Limb (tissue), 2 donors: Measurements from ENCODE around the gene SYDE2.
"Not testable (repeated sequence)": the region's sequence is repeated elsewhere in the genome, so short reads cannot be mapped to it uniquely, and the experiment has no call there.

Experiments
- DNase-seq, 2 donors: peaks; one replicate each; pipeline ENCODE4 v3.0.0-alpha.2; 2016; ENCODE audit errors: extremely low spot score in 2 of 2

SYDE2 gene

GRCh38 chr1:85219853-85220610, 19.2 kb upstream of the SYDE2 start:
- no peak for DNase-seq

DNA sequence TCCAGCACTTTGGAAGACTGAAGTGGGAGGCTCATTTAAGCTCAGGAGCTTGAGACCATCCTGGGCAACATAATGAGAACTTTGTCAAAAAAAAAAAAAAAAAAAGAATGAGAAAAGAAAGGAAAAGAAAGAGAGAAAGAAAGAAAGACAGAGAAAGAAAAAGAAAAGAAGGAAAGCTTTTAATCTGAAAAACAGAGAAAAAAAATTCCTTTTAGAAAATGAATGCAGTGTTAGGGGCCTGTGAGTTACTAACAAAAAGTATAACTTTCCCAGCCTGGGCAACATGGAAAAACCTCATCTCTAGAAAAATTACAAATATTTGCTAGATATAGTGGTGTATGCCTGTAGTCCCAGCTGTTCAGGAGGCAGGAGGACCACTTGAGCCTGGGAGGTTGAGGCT, 15.9 kb upstream of the SYDE2 start:
- DNase-seq: no peak

DNA sequence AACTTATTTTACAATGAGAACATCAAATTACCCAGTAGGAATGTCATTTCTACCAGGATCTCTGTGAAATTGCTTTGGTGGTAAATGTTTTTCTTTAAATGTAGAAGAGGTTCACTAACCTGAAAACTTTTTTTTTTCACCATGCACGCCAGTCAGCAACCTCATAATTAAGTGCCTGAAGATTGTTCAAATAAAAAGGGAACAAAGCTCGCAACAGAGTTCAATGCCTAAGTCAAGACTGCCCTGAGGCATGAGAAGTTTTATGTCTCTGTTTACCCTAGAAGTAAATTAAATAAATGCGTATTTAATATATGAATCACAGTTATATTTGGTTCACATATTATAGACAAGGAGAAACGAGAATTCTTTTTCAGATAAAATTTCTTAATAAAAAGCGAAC, 13.8 kb upstream of the SYDE2 start:
- DNase-seq: no peak

GRCh38 chr1:85208488-85208887, 7.7 kb upstream of the SYDE2 start:
- no peak for DNase-seq

DNA sequence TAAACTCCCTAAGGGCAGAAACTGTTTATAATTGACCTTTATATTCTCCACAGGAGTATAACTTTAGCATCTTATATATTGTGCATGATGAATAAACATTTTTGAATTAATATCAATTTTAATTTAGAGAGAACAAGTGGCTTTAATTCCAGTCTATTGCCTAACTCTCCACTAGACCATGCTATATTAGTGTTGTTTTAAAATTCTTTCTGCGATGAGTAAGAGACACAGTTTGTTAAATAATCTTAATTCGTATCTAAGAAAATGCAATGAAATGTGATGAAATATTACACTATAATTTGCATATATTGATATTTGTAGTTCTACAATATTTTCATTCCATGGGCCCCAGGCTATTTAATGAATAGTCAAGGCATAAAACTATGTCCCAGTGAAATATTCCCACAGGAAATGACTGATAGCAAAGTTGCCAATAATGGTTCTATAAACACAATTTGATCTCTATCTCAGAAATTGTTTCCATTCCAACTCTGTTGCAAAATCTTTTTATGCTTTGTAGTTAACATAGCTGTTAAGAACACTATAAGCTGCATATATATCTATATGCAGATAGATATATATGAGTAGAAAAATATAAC, 2.9 kb upstream of the SYDE2 start:
- no peak for DNase-seq

GRCh38 chr1:85202864-85203255, 2.0 kb upstream of the SYDE2 start:
- no peak for DNase-seq

DNA sequence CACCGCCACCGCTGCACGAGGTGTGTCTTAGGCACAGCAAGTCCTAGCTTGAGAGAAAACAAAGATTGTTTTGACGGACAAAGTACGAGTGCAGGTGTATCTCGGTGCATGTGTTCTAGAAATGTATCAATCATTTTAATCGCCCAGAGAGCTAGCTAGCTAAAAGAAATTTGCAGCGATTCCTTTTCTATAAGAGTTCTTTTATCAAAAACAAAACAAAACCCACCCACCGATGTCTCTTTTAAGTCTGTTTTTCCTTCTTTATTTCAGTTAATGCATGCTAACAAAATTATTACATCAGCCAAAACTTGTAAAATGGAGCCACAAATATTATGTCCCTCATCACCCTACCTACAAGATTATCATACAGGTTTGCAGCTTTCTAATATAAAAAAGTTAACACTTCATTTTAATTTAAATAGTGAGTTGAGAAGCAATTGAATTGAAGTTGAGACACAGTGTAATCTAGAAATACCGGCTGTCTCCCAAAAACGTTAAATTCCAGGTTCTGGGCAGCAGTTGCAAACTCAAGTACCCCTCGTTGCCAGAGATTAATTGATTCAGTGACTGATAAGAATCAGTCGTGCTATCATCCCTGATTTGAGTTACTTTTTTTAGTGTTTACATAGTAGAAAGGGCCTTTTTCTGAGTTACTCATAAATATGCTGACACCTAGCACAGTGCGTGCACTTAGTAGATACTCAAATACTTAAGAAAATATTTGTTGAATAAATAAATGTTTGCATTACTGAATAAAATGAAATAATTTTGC, 1.5 kb upstream of the SYDE2 start:
- no peak for DNase-seq

DNA sequence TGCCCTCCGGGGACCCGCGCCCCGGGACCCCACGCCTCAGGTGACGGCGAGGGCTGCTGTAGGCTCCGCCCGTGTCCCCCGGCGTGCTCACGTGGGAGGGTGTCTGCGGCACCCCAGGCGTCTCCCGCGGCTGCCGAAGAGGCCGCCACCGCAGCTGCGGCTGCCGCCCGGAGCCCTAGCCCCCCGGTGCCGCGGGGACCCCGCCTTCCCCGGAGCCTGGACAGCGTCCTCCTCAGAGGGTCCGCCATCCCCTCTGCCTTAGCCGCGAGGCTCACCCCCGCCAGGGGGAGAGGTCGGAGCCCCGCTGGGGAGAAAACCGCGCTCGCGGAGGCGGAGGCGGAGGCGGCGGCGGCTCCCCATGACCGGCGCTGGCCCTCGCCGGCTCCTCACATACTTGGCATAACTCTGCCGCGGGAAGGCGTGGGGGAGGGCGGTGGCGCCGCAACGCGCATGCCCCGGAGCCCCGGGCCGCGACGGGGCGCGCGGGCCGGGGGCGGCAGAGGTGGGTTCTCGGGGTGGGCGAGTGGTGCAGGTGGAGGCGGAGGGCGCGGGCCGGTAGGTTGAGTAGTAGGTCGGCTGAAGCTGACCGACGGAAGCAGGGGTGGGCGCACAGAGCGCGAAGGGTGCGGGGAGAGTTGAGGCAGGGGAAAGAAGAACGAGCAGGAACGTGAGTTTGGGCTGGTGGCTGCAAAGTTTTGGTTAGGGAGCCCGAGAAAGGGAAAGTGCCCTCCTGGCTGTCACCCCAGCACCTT, 700 bp upstream of the SYDE2 start:
- peak; percentile 53 to 86 for DNase-seq

DNA sequence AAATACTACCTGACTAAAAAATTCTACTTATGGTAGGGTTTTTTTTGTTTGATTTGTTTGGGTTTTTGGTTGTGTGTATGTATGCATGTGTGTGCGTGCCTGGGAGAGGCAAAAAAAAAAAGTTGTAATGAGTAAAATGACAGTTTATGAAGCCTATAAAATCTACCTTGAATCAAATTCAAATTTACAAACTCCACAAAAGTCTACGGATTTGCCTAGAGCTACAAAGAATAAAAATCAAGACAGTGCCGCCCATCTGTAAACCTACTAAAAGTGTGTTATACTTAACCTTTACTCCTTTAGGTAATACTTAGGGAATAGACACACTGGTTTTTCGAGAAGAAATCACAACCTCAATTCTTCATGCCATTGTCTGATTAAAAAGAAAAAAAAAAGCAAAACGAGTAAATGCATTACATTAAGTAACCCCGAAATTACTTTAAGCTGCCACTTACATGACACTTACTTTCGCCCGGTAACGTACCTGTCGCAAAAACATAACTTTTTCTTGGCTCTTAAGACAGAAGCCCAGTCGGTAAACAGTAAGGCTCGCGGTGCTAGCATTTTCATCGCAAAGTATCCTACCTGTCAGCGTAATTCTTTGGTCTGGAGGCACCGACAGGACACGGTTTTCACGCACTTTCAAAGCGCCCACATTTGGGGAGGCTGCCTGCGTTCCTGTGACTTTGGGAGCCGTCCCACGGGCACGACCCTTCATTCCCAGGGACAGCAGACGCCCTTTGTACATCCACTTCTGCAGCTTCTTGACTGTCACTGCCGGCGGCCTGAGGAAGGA, 951 bp downstream of the SYDE2 start:
- no peak for DNase-seq

GRCh38 chr1:85198864-85199263, 2.0 kb downstream of the SYDE2 start:
- DNase-seq: no peak

DNA sequence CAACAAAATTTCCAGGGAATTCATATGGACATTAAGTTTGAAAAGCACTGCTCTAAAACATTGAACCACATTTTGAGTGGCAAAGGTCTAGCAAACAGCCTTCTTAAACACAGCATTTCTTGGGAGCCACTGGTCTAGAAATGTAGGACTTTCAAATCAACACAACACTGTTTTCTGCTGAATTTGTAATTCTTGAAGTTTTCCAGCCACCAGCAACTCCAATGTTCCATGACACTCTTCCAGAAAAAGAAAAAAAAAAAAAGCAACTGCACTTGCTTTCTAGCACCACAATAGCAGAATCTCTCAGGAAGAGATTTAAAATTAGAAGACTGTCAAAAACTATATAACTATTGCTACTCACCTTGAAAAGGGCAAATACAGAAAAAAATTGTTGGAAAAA, 4.5 kb downstream of the SYDE2 start:
- no peak for DNase-seq

DNA sequence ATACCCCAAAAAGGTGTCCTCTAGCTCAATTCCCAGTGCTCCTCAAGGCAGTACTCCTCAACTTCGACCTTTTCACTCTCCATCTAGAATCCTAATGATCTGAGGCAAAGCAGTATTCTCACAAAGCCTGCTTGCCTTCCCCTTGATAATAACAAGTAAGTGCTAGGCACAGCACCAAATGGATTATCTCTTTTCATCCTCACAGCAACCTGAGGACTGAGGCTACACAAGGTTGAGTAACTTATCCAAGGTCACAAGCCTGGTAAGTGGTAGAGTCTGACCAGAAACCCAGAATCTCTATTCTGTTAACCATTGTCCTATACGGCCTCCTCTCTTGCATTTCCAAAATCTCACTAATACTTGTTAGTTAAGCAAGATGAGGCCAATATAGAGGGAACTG, 5.1 kb downstream of the SYDE2 start:
- no peak for DNase-seq

- DNase-seq: not testable (repeated sequence)
These were observed 8.7 kb downstream of the SYDE2 start for GRCh38 chr1:85192129-85192528.

DNA sequence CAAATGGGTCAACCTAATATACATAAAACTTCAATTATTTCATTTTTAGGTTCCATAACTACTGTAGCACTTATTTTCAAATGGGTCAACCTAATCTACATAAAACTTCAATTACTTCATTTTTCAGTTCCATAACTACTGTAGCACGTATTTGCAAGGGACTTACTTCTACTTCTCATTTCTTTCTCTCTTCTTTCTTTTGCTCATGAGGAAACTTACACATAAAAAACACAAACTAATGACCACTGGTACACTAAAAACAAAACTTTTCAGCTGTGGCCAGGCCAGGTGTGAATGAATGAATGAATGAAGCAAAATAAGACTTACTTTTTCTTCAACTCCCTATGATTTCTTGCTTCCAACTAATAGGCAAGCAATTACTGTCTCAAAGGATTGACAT, 11.7 kb downstream of the SYDE2 start:
- DNase-seq: no peak

DNA sequence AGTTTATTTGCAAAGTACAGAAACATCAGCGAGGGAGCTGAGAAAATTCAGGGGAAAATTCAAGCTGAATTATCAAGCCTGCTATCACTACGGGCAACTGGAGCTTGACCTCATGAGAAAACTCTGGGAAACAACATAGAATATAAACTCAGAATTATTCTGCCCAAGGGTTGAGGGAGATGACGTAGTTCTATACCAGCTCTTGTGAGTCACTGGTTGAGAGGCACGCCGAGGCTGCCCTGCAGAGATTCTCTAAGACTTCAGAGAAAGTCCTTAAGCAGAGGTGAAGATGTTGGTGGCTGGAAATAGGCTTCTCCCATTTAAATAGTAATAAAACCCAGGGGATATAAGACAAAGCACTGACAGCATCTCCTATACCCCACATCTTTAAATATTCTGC, 12.3 kb downstream of the SYDE2 start:
- no peak for DNase-seq

DNA sequence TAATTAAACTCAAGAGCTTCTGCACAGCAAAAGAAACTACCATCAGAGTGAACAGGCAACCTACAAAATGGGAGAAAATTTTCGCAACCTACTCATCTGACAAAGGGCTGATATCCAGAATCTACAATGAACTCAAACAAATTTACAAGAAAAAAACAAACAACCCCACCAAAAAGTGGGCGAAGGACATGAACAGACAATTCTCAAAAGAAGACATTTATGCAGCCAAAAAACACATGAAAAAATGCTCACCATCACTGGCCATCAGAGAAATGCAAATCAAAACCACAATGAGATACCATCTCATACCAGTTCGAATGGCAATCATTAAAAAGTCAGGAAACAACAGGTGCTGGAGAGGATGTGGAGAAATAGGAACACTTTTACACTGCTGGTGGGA, 13.8 kb downstream of the SYDE2 start:
- DNase-seq: not testable (repeated sequence)

GRCh38 chr1:85184245-85184644, 16.6 kb downstream of the SYDE2 start:
- DNase-seq: no peak

GRCh38 chr1:85182700-85183099, 18.1 kb downstream of the SYDE2 start:
- no peak for DNase-seq

DNA sequence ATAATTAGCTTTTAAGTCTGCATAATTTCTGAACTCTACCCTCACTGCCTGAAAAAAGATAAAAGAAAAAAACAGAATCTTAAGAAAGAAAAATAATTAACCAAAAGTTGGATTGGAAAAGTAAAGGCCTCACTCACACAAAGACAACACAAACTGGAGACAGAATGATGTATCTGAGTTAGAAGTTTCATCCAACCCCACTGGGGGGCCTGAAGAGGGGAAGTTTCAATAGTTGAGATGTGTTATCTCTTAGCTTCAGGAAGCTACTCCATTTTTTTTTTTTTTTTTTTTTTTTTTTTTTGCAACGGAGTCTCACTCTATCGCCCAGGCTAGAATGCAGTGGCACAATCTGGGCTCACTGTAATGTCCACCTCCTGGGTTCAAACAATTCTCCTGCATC, 19.9 kb downstream of the SYDE2 start:
- no peak for DNase-seq

DNA sequence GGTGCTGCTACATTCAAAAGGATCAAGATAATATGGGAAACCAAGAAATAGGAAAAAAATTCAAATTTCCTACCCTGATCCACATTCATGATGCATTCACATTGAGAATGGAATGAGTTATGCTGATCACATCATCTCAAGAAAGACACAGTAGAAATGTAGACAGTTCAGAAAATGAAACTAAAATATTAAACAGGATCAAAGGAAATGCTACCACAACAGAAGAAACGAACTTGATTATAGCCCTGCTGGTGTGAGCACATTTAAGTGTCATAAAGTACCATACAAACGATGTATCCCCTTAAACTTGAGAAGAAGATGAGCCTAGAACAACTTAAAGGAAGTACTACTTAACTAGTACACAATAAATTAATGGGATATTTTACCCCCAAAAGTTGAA, 21.3 kb downstream of the SYDE2 start:
- no peak for DNase-seq

DNA sequence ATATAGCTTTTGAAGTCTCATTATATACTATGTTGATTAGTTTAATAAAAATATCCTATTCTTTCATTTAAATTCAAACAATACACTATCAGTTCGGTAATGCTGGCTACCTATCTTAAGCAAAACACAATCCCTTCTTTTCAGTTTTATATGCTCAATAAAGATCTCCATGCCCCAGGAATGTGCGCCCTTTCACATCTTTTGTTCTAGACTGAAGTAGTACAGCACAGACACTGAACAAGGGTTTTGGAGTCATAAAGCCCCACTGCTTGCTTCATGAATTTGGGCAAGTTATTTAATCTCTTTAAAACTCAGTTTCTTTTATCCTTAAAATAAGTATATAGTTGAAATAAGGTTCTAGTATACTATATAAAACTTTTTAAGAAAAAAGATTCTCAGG, 22.4 kb downstream of the SYDE2 start:
- no peak for DNase-seq
